ENCODE data around the gene C22orf23.

The C22orf23 gene

GRCh38 chr22:37943825-37944198 lies 9.6 kb downstream of the C22orf23 start:
- Histone ChIP-seq H3F3A (ENCODE audit: insufficient read depth) (no peaks in the 10 kb centered on the region), H2AFZ (ENCODE audit: low read depth, low read length, severe bottlenecking) (no peak overlapping the region), H3K9me3 (ENCODE audit: insufficient read depth, low read length) (no peaks in the 10 kb centered on the region), H4K20me1 (ENCODE audit: low read depth, low read length) (no peaks in the 10 kb centered on the region), H3K4me3 (ENCODE audit: insufficient read depth, low read length, poor library complexity, severe bottlenecking) (no peak overlapping the region), H3K4me2 (ENCODE audit: low read depth, low read length, poor library complexity, severe bottlenecking) (no peak overlapping the region), H3K79me2 (ENCODE audit: insufficient read depth, low read length) (no peaks in the 10 kb centered on the region), H3K27me3 (ENCODE audit: low read length) (no peaks in the 10 kb centered on the region), H3K9me2 (replicated peaks; ENCODE audit: insufficient read depth, low read length) (no peaks in the 10 kb centered on the region), H3K36me3 (ENCODE audit: low read length) (no peaks in the 10 kb centered on the region), H3K9ac (ENCODE audit: low read length) (no peak overlapping the region), H3K27ac (ENCODE audit: low read depth, low read length) (no peak overlapping the region)
- TF ChIP-seq EZH2phosphoT487 (conservative IDR thresholded peaks at IDR 0.05; ENCODE audit: low read length): no peak
- TF ChIP-seq CTCF (IDR thresholded peaks at IDR 0.05; ENCODE audit: insufficient read depth, low read length, poor library complexity, severe bottlenecking): no peak

GRCh38 chr22:37943136-37943824 lies 10.1 kb downstream of the C22orf23 start:
- Histone ChIP-seq H3K9me3 (ENCODE audit: insufficient read depth, low read length) (no peaks in the 10 kb centered on the region), H2AFZ (ENCODE audit: low read depth, low read length, severe bottlenecking) (no peak overlapping the region), H3K9ac (ENCODE audit: low read length) (no peak overlapping the region), H4K20me1 (ENCODE audit: low read depth, low read length) (no peaks in the 10 kb centered on the region), H3K4me2 (ENCODE audit: low read depth, low read length, poor library complexity, severe bottlenecking) (no peak overlapping the region), H3K27ac (ENCODE audit: low read depth, low read length) (no peak overlapping the region), H3K4me3 (ENCODE audit: insufficient read depth, low read length, poor library complexity, severe bottlenecking) (no peak overlapping the region), H3K79me2 (ENCODE audit: insufficient read depth, low read length) (no peaks in the 10 kb centered on the region), H3F3A (ENCODE audit: insufficient read depth) (no peaks in the 10 kb centered on the region), H3K36me3 (ENCODE audit: low read length) (no peaks in the 10 kb centered on the region), H3K9me2 (replicated peaks; ENCODE audit: insufficient read depth, low read length) (no peaks in the 10 kb centered on the region), H3K27me3 (ENCODE audit: low read length) (no peaks in the 10 kb centered on the region)
- TF ChIP-seq EZH2phosphoT487 (conservative IDR thresholded peaks at IDR 0.05; ENCODE audit: low read length): no peak
- no peak for TF ChIP-seq CTCF (IDR thresholded peaks at IDR 0.05; ENCODE audit: insufficient read depth, low read length, poor library complexity, severe bottlenecking)

GRCh38 chr22:37942133-37942532 lies 11.3 kb downstream of the C22orf23 start:
- Histone ChIP-seq H4K20me1 (ENCODE audit: low read depth, low read length) (no peaks in the 10 kb centered on the region), H3F3A (ENCODE audit: insufficient read depth) (no peaks in the 10 kb centered on the region), H3K4me3 (ENCODE audit: insufficient read depth, low read length, poor library complexity, severe bottlenecking) (no peak overlapping the region), H3K4me2 (ENCODE audit: low read depth, low read length, poor library complexity, severe bottlenecking) (no peak overlapping the region), H2AFZ (ENCODE audit: low read depth, low read length, severe bottlenecking) (no peak overlapping the region), H3K27ac (ENCODE audit: low read depth, low read length) (no peak overlapping the region), H3K79me2 (ENCODE audit: insufficient read depth, low read length) (no peaks in the 10 kb centered on the region), H3K9me2 (replicated peaks; ENCODE audit: insufficient read depth, low read length) (no peaks in the 10 kb centered on the region), H3K36me3 (ENCODE audit: low read length) (no peaks in the 10 kb centered on the region), H3K9me3 (ENCODE audit: insufficient read depth, low read length) (no peaks in the 10 kb centered on the region), H3K9ac (ENCODE audit: low read length) (no peak overlapping the region), H3K27me3 (ENCODE audit: low read length) (no peaks in the 10 kb centered on the region)
- TF ChIP-seq EZH2phosphoT487 (conservative IDR thresholded peaks at IDR 0.05; ENCODE audit: low read length) (no peak), CTCF (IDR thresholded peaks at IDR 0.05; ENCODE audit: insufficient read depth, low read length, poor library complexity, severe bottlenecking) (no peak)
